ENCODE data around the gene KHDRBS2.

DNA sequence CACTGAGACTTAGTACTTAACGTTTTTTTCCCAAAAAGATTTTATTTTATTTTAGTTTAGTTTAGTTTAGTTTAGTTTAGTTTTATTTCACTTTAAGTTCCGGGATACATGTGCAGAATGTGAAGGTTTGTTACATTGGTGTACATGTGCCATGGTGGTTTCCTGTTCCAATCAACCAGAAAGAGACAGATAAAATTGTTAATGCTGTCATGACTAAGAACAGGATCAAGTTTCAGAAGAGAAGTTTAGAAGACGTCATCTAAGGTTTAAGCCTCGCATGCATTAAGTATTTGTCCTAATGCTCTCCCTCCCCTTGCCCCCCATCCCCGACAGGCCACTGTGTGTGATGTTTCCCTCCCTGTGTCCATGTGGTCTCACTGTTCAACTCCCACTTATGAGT lies 540.0 kb downstream of the KHDRBS2 start:
- TF ChIP-seq CTCF (conservative IDR thresholded peaks at IDR 0.05; ENCODE audit: low read depth, low read length) (no peak), EZH2 (IDR thresholded peaks at IDR 0.05; ENCODE audit: borderline replicate concordance, low read depth, low read length, poor library complexity, severe bottlenecking) (no peak)
